Measurements from ENCODE around the gene FRYL.

Gene FRYL

DNA sequence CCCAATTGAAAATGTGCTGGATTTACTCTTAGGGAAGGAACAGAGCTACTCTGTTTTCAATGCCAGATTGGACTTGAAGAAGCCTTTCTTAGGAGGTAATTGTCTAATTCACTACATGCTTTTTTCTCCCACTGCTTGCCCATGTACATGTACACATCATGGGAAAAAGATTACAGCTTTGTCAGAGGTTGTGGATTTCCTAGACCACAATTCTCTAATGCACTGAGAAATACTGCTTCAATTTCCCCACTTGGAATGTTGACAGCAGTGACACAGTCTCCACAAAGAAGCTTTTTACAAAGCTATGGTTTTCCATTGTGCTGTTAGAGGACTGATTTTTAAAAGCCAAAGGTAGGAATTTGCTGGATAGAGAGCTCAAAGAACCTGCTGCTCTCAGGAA lies 270.5 kb downstream of the FRYL start:
- Histone ChIP-seq H4K20me1 (ENCODE audit: low read depth, low read length) (no peaks in the 10 kb centered on the region), H3K4me2 (ENCODE audit: low read depth, low read length, poor library complexity, severe bottlenecking) (no peak overlapping the region), H3K4me3 (ENCODE audit: insufficient read depth, low read length, poor library complexity, severe bottlenecking) (no peak overlapping the region), H3F3A (ENCODE audit: insufficient read depth) (no peaks in the 10 kb centered on the region), H3K36me3 (ENCODE audit: low read length) (peaks cover 59% of the 10 kb centered on the region), H3K9me2 (replicated peaks; ENCODE audit: insufficient read depth, low read length) (no peaks in the 10 kb centered on the region), H3K9ac (ENCODE audit: low read length) (no peak overlapping the region), H2AFZ (ENCODE audit: low read depth, low read length, severe bottlenecking) (no peak overlapping the region), H3K27ac (ENCODE audit: low read depth, low read length) (no peak overlapping the region), H3K9me3 (ENCODE audit: insufficient read depth, low read length) (no peaks in the 10 kb centered on the region), H3K79me2 (ENCODE audit: insufficient read depth, low read length) (no peaks in the 10 kb centered on the region), H3K27me3 (ENCODE audit: low read length) (no peaks in the 10 kb centered on the region)
- TF ChIP-seq, protein P1, sequence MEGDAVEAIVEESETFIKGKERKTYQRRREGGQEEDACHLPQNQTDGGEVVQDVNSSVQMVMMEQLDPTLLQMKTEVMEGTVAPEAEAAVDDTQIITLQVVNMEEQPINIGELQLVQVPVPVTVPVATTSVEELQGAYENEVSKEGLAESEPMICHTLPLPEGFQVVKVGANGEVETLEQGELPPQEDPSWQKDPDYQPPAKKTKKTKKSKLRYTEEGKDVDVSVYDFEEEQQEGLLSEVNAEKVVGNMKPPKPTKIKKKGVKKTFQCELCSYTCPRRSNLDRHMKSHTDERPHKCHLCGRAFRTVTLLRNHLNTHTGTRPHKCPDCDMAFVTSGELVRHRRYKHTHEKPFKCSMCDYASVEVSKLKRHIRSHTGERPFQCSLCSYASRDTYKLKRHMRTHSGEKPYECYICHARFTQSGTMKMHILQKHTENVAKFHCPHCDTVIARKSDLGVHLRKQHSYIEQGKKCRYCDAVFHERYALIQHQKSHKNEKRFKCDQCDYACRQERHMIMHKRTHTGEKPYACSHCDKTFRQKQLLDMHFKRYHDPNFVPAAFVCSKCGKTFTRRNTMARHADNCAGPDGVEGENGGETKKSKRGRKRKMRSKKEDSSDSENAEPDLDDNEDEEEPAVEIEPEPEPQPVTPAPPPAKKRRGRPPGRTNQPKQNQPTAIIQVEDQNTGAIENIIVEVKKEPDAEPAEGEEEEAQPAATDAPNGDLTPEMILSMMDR (IDR thresholded peaks at IDR 0.05; ENCODE audit: insufficient read depth, low read length, poor library complexity, severe bottlenecking) = no peak
- TF ChIP-seq EZH2phosphoT487 (conservative IDR thresholded peaks at IDR 0.05; ENCODE audit: low read length) = no peak

DNA sequence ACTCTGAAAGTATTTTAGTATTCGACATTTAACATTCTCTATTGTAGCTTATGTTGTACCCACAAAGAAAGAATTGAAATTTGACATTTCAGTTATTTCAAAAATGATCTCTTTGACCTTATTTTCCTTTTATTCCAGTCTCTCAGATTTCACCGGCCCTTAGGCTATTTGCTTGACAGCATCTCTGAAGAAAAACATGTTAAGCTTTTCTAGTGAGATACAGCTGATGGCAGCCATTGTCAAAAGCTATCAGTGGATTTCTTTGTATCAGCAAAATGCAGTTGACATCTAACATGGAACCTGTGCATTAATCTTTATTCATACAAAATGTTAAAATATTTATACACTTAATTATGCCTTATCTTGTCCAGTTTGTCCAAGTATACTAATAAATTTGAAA lies 273.4 kb downstream of the FRYL start:
- peaks cover 45% of the 10 kb centered on the region; the same call in 1 of the 2 replicates for H3K36me3 ChIP-seq (ENCODE audit: low read length)

DNA sequence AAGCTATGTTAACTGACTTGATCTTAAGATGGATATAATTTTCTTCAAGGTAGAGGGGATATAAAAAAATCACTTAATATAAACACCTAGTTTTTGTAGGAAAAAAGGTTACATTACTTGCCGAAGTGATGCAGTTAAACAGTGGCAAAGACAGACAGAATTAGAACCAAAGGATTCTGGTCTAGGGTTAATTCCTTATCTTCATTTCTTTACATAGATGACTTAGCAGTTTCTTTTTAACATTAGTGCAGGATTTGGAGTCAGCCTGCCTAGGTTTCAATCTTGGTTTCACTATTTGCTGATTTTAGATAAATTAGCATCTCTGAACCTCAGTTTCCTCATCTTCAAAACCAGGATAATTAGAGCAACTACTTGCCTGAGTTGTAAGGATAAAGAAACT lies 275.7 kb downstream of the FRYL start:
- Histone ChIP-seq H3K4me3 (ENCODE audit: insufficient read depth, low read length, poor library complexity, severe bottlenecking) (no peak overlapping the region), H3K9me3 (ENCODE audit: insufficient read depth, low read length) (no peaks in the 10 kb centered on the region), H3K36me3 (ENCODE audit: low read length) (peaks cover 39% of the 10 kb centered on the region; the same call in 1 of the 2 replicates), H3K79me2 (ENCODE audit: insufficient read depth, low read length) (no peaks in the 10 kb centered on the region), H3K27me3 (ENCODE audit: low read length) (no peaks in the 10 kb centered on the region), H3K9me2 (replicated peaks; ENCODE audit: insufficient read depth, low read length) (no peaks in the 10 kb centered on the region), H3K9ac (ENCODE audit: low read length) (no peak overlapping the region), H4K20me1 (ENCODE audit: low read depth, low read length) (no peaks in the 10 kb centered on the region), H2AFZ (ENCODE audit: low read depth, low read length, severe bottlenecking) (no peak overlapping the region), H3F3A (ENCODE audit: insufficient read depth) (no peaks in the 10 kb centered on the region), H3K27ac (ENCODE audit: low read depth, low read length) (no peak overlapping the region), H3K4me2 (ENCODE audit: low read depth, low read length, poor library complexity, severe bottlenecking) (no peak overlapping the region)
- no peak for TF ChIP-seq EZH2phosphoT487 (conservative IDR thresholded peaks at IDR 0.05; ENCODE audit: low read length)
- TF ChIP-seq, protein P1 (IDR thresholded peaks at IDR 0.05; ENCODE audit: insufficient read depth, low read length, poor library complexity, severe bottlenecking) = no peak

More for the DNA sequence above, 273.4 kb downstream of the FRYL start:
- Histone ChIP-seq H3K27ac (ENCODE audit: low read depth, low read length) (no peak overlapping the region), H4K20me1 (ENCODE audit: low read depth, low read length) (no peaks in the 10 kb centered on the region), H3K9me3 (ENCODE audit: insufficient read depth, low read length) (no peaks in the 10 kb centered on the region), H3F3A (ENCODE audit: insufficient read depth) (no peaks in the 10 kb centered on the region), H3K9me2 (replicated peaks; ENCODE audit: insufficient read depth, low read length) (no peaks in the 10 kb centered on the region), H3K27me3 (ENCODE audit: low read length) (no peaks in the 10 kb centered on the region), H3K79me2 (ENCODE audit: insufficient read depth, low read length) (no peaks in the 10 kb centered on the region), H3K4me3 (ENCODE audit: insufficient read depth, low read length, poor library complexity, severe bottlenecking) (no peak overlapping the region), H2AFZ (ENCODE audit: low read depth, low read length, severe bottlenecking) (no peak overlapping the region), H3K9ac (ENCODE audit: low read length) (no peak overlapping the region), H3K4me2 (ENCODE audit: low read depth, low read length, poor library complexity, severe bottlenecking) (no peak overlapping the region)
- TF ChIP-seq, protein P1 (IDR thresholded peaks at IDR 0.05; ENCODE audit: insufficient read depth, low read length, poor library complexity, severe bottlenecking) = no peak
- TF ChIP-seq EZH2phosphoT487 (conservative IDR thresholded peaks at IDR 0.05; ENCODE audit: low read length) = no peak

All from SU-DHL-6 (cell line).